ENCODE measurements around the gene NRXN3. TPM values are rescaled to one million over a fixed set of nuclear protein-coding genes. Genes with fewer than 3 reads are reported as not detected.

NRXN3 gene
- polyA plus RNA-seq, 6 donors from 2014 or later, result not detected

GRCh38 chr14:78762331-78762730, 592.2 kb downstream of the NRXN3 start:
- H3K4me1 Mint-ChIP-seq, result no peaks in the 10 kb centered on the region
- DNase-seq (no peak), ATAC-seq (ENCODE audit: low read depth in 2 of 2) (no peak)
- H3K27me3 Mint-ChIP-seq, result peaks cover 0 to 8% (median 6%) of the 10 kb centered on the region in 3 donors
- no peak overlapping the region for H3K4me3 Mint-ChIP-seq
- no peaks in the 10 kb centered on the region for H3K9me3 Mint-ChIP-seq
- H3K36me3 Mint-ChIP-seq, result no peaks in the 10 kb centered on the region
- H3K27ac Mint-ChIP-seq, result no peak overlapping the region

- no peak for ATAC-seq (ENCODE audit: low read depth in 2 of 2)
- H3K4me3 Mint-ChIP-seq, result no peak overlapping the region
- H3K36me3 Mint-ChIP-seq, result no peaks in the 10 kb centered on the region
- H3K27ac Mint-ChIP-seq, result no peak overlapping the region
- no peak for DNase-seq
- no peaks in the 10 kb centered on the region for H3K4me1 Mint-ChIP-seq
- H3K27me3 Mint-ChIP-seq, result peaks cover 0 to 8% (median 6%) of the 10 kb centered on the region in 3 donors
- no peaks in the 10 kb centered on the region for H3K9me3 Mint-ChIP-seq
Observed at GRCh38 chr14:78763746-78764145, 593.6 kb downstream of the NRXN3 start.

GRCh38 chr14:78764240-78764639, 594.1 kb downstream of the NRXN3 start:
- ATAC-seq (ENCODE audit: low read depth in 2 of 2), result no peak
- no peak overlapping the region for H3K27ac Mint-ChIP-seq
- no peaks in the 10 kb centered on the region for H3K4me1 Mint-ChIP-seq
- peaks cover 0 to 8% (median 6%) of the 10 kb centered on the region in 3 donors for H3K27me3 Mint-ChIP-seq
- H3K36me3 Mint-ChIP-seq, result no peaks in the 10 kb centered on the region
- DNase-seq, result no peak
- no peaks in the 10 kb centered on the region for H3K9me3 Mint-ChIP-seq
- H3K4me3 Mint-ChIP-seq, result no peak overlapping the region

- peaks cover 0 to 6% (median 6%) of the 10 kb centered on the region in 3 donors for H3K27me3 Mint-ChIP-seq
- no peak overlapping the region for H3K27ac Mint-ChIP-seq
- ATAC-seq (ENCODE audit: low read depth in 2 of 2) (no peak), DNase-seq (no peak)
- no peak overlapping the region for H3K4me3 Mint-ChIP-seq
- H3K9me3 Mint-ChIP-seq, result peaks cover 0 to 4% (median 0%) of the 10 kb centered on the region in 7 donors
- H3K4me1 Mint-ChIP-seq, result no peaks in the 10 kb centered on the region
- no peaks in the 10 kb centered on the region for H3K36me3 Mint-ChIP-seq
Observed at GRCh38 chr14:78764645-78765044, 594.5 kb downstream of the NRXN3 start.

- Mint-ChIP-seq H3K4me3 (no peak overlapping the region), H3K9me3 (peaks cover 0 to 5% (median 0%) of the 10 kb centered on the region in 7 donors), H3K36me3 (no peaks in the 10 kb centered on the region), H3K4me1 (no peaks in the 10 kb centered on the region), H3K27ac (no peak overlapping the region), H3K27me3 (no peaks in the 10 kb centered on the region)
- DNase-seq, result no peak
- ATAC-seq (ENCODE audit: low read depth in 2 of 2), result no peak
Observed at GRCh38 chr14:78767436-78767835, 597.3 kb downstream of the NRXN3 start.

GRCh38 chr14:78782551-78782950, 612.4 kb downstream of the NRXN3 start:
- DNase-seq, result no peak
- H3K27me3 Mint-ChIP-seq, result no peaks in the 10 kb centered on the region
- peaks cover 0 to 6% (median 5%) of the 10 kb centered on the region in 7 donors for H3K9me3 Mint-ChIP-seq
- no peak overlapping the region for H3K4me3 Mint-ChIP-seq
- H3K27ac Mint-ChIP-seq, result no peak overlapping the region
- ATAC-seq (ENCODE audit: low read depth in 2 of 2), result no peak
- no peaks in the 10 kb centered on the region for H3K36me3 Mint-ChIP-seq
- no peaks in the 10 kb centered on the region for H3K4me1 Mint-ChIP-seq

GRCh38 chr14:78785265-78785664, 615.1 kb downstream of the NRXN3 start:
- H3K27ac Mint-ChIP-seq, result no peak overlapping the region
- H3K9me3 Mint-ChIP-seq, result peaks cover 0 to 6% (median 2%) of the 10 kb centered on the region in 7 donors
- no peaks in the 10 kb centered on the region for H3K27me3 Mint-ChIP-seq
- no peaks in the 10 kb centered on the region for H3K36me3 Mint-ChIP-seq
- no peak for ATAC-seq (ENCODE audit: low read depth in 2 of 2)
- no peaks in the 10 kb centered on the region for H3K4me1 Mint-ChIP-seq
- H3K4me3 Mint-ChIP-seq, result no peak overlapping the region
- DNase-seq, result no peak

- H3K9me3 Mint-ChIP-seq, result peaks cover 0 to 3% (median 0%) of the 10 kb centered on the region in 7 donors
- H3K27ac Mint-ChIP-seq, result no peak overlapping the region
- no peaks in the 10 kb centered on the region for H3K4me1 Mint-ChIP-seq
- ATAC-seq (ENCODE audit: low read depth in 2 of 2) (no peak), DNase-seq (no peak)
- H3K27me3 Mint-ChIP-seq, result no peaks in the 10 kb centered on the region
- no peak overlapping the region for H3K4me3 Mint-ChIP-seq
- no peaks in the 10 kb centered on the region for H3K36me3 Mint-ChIP-seq
Observed at GRCh38 chr14:78788467-78789360, 618.5 kb downstream of the NRXN3 start.

- H3K4me1 Mint-ChIP-seq, result no peaks in the 10 kb centered on the region
- no peak overlapping the region for H3K27ac Mint-ChIP-seq
- DNase-seq, result no peak
- H3K9me3 Mint-ChIP-seq, result no peaks in the 10 kb centered on the region
- H3K27me3 Mint-ChIP-seq, result no peaks in the 10 kb centered on the region
- H3K4me3 Mint-ChIP-seq, result no peak overlapping the region
- no peaks in the 10 kb centered on the region for H3K36me3 Mint-ChIP-seq
- no peak for ATAC-seq (ENCODE audit: low read depth in 2 of 2)
Observed at GRCh38 chr14:78790271-78790670, 620.1 kb downstream of the NRXN3 start.

GRCh38 chr14:78798757-78799156, 628.6 kb downstream of the NRXN3 start:
- DNase-seq (no peak), ATAC-seq (ENCODE audit: low read depth in 2 of 2) (no peak)
- H3K4me1 Mint-ChIP-seq, result no peaks in the 10 kb centered on the region
- no peak overlapping the region for H3K4me3 Mint-ChIP-seq
- no peaks in the 10 kb centered on the region for H3K27me3 Mint-ChIP-seq
- H3K9me3 Mint-ChIP-seq, result peaks cover 0 to 21% (median 4%) of the 10 kb centered on the region in 7 donors
- no peaks in the 10 kb centered on the region for H3K36me3 Mint-ChIP-seq
- no peak overlapping the region for H3K27ac Mint-ChIP-seq

- H3K36me3 Mint-ChIP-seq, result peaks cover 0 to 7% of the 10 kb centered on the region in 2 donors
- peaks cover 0 to 2% (median 0%) of the 10 kb centered on the region in 3 donors for H3K4me1 Mint-ChIP-seq
- DNase-seq (no peak), ATAC-seq (ENCODE audit: low read depth in 2 of 2) (no peak)
- no peak overlapping the region for H3K27ac Mint-ChIP-seq
- H3K27me3 Mint-ChIP-seq, result peaks cover 0 to 7% (median 5%) of the 10 kb centered on the region in 3 donors
- H3K4me3 Mint-ChIP-seq, result no peak overlapping the region
- H3K9me3 Mint-ChIP-seq, result peaks cover 0 to 24% (median 2%) of the 10 kb centered on the region in 7 donors
Observed at GRCh38 chr14:78805570-78805969, 635.4 kb downstream of the NRXN3 start.

- Mint-ChIP-seq H3K4me1 (no peaks in the 10 kb centered on the region), H3K4me3 (no peak overlapping the region), H3K27me3 (peaks cover 0 to 1% (median 0%) of the 10 kb centered on the region in 3 donors), H3K36me3 (no peaks in the 10 kb centered on the region), H3K9me3 (peaks cover 0 to 2% (median 0%) of the 10 kb centered on the region in 7 donors), H3K27ac (no peak overlapping the region)
- DNase-seq (no peak), ATAC-seq (ENCODE audit: low read depth in 2 of 2) (no peak)
Observed at GRCh38 chr14:78823035-78823434, 652.9 kb downstream of the NRXN3 start.

- no peaks in the 10 kb centered on the region for H3K27me3 Mint-ChIP-seq
- no peak overlapping the region for H3K27ac Mint-ChIP-seq
- ATAC-seq (ENCODE audit: low read depth in 2 of 2), result no peak
- peaks cover 0 to 2% (median 0%) of the 10 kb centered on the region in 7 donors for H3K9me3 Mint-ChIP-seq
- DNase-seq, result no peak
- no peak overlapping the region for H3K4me3 Mint-ChIP-seq
- no peaks in the 10 kb centered on the region for H3K36me3 Mint-ChIP-seq
- no peaks in the 10 kb centered on the region for H3K4me1 Mint-ChIP-seq
Observed at GRCh38 chr14:78823516-78823915, 653.3 kb downstream of the NRXN3 start.

GRCh38 chr14:78829274-78829673, 659.1 kb downstream of the NRXN3 start:
- ATAC-seq (ENCODE audit: low read depth in 2 of 2) (no peak), DNase-seq (no peak)
- Mint-ChIP-seq H3K27me3 (no peaks in the 10 kb centered on the region), H3K27ac (no peak overlapping the region), H3K36me3 (no peaks in the 10 kb centered on the region), H3K4me1 (no peaks in the 10 kb centered on the region), H3K9me3 (peaks cover 0 to 3% (median 0%) of the 10 kb centered on the region in 7 donors), H3K4me3 (no peak overlapping the region)

Data from naive B cell (primary cell).